ENCODE measurements around the gene ORAI3.
"Not testable (repeated sequence)": the region's sequence is repeated elsewhere in the genome, so short reads cannot be mapped to it uniquely, and the experiment has no call there.

ORAI3 gene

GRCh38 chr16:30924076-30924912 is 24.6 kb upstream of the ORAI3 start:
- DNase-seq (ENCODE audit: low read depth): no peak

GRCh38 chr16:30924913-30925631 is 23.8 kb upstream of the ORAI3 start:
- no peak for DNase-seq (ENCODE audit: low read depth)

- DNase-seq (ENCODE audit: low read depth): no peak
Observed at GRCh38 chr16:30925632-30925987, 23.3 kb upstream of the ORAI3 start.

- DNase-seq (ENCODE audit: low read depth): no peak
Observed at GRCh38 chr16:30925995-30926811, 22.7 kb upstream of the ORAI3 start.

GRCh38 chr16:30926937-30927788 is 21.7 kb upstream of the ORAI3 start:
- DNase-seq (ENCODE audit: low read depth): no peak

- DNase-seq (ENCODE audit: low read depth): no peak
Observed at GRCh38 chr16:30927789-30928378, 21.0 kb upstream of the ORAI3 start.

GRCh38 chr16:30928390-30928789 is 20.5 kb upstream of the ORAI3 start:
- DNase-seq (ENCODE audit: low read depth): no peak

- no peak for DNase-seq (ENCODE audit: low read depth)
Observed at GRCh38 chr16:30929167-30929566, 19.7 kb upstream of the ORAI3 start.

- DNase-seq (ENCODE audit: low read depth): no peak
Observed at GRCh38 chr16:30930160-30930571, 18.7 kb upstream of the ORAI3 start.

- DNase-seq (ENCODE audit: low read depth): no peak
Observed at GRCh38 chr16:30931068-30931650, 17.7 kb upstream of the ORAI3 start.

- DNase-seq (ENCODE audit: low read depth): no peak
Observed at GRCh38 chr16:30934827-30935557, 13.9 kb upstream of the ORAI3 start.

- no peak for DNase-seq (ENCODE audit: low read depth)
Observed at GRCh38 chr16:30937692-30938091, 11.2 kb upstream of the ORAI3 start.

GRCh38 chr16:30939571-30939970 is 9.3 kb upstream of the ORAI3 start:
- not testable (repeated sequence) for DNase-seq (ENCODE audit: low read depth)

- no peak for DNase-seq (ENCODE audit: low read depth)
Observed at GRCh38 chr16:30941600-30942425, 7.1 kb upstream of the ORAI3 start.

- DNase-seq (ENCODE audit: low read depth): no peak
Observed at GRCh38 chr16:30942426-30942806, 6.5 kb upstream of the ORAI3 start.

GRCh38 chr16:30944352-30944751 is 4.5 kb upstream of the ORAI3 start:
- DNase-seq (ENCODE audit: low read depth): no peak

- no peak for DNase-seq (ENCODE audit: low read depth)
Observed at GRCh38 chr16:30946671-30947540, 2.0 kb upstream of the ORAI3 start.

GRCh38 chr16:30947541-30947858 is 1.4 kb upstream of the ORAI3 start:
- DNase-seq (ENCODE audit: low read depth): no peak
